Gastrocnemius medialis (tissue), 4 donors: ENCODE results near the gene FBLN1. TPM values are rescaled to one million over a fixed set of nuclear protein-coding genes. Genes with fewer than 3 reads are reported as not detected.

Experiments used
- ATAC-seq, 2 donors: fragments of 150-250 bp; one replicate each; pipeline ENCODE4 v1.9.1; 2016
- DNase-seq, 2 donors: peaks; one replicate each; pipeline ENCODE4 v3.0.0-alpha.2; 2019
- H3K27ac ChIP-seq, 4 donors: fragments of 200-600 bp; sonication (generic); 1 replicate in 1 of 4; 2 replicates in 3 of 4; pipeline ENCODE4 v1.5.1; 2016 to 2018; ENCODE audit warnings: mild to moderate bottlenecking in 2 of 4, moderate library complexity in 1 of 4
- H3K27me3 ChIP-seq, 3 donors: fragments of 200-600 bp; sonication (generic) in 2 of 3; 1 replicate in 1 of 3; 2 replicates in 2 of 3; pipeline versions ENCODE4 v1.5.1 to v1.6.0; 2016 to 2019; ENCODE audit warnings: mild to moderate bottlenecking in 1 of 3, moderate library complexity in 1 of 3
- H3K36me3 ChIP-seq, 2 donors: fragments of 200-600 bp; sonication (generic) in 1 of 2; one replicate each; pipeline ENCODE4 v1.5.1; 2017 to 2018
- H3K4me1 ChIP-seq, 2 donors: fragments of 200-600 bp; sonication (generic) in 1 of 2; one replicate each; pipeline ENCODE4 v1.5.1; 2016 to 2017; ENCODE audit warnings: mild to moderate bottlenecking in 2 of 2
- H3K4me3 ChIP-seq, 4 donors: fragments of 200-600 bp; sonication (generic) in 3 of 4; 1 replicate in 1 of 4; 2 replicates in 3 of 4; pipeline ENCODE4 v1.5.1; 2016 to 2019; ENCODE audit warnings: mild to moderate bottlenecking in 2 of 4
- H3K9me3 ChIP-seq, 3 donors: fragments of 200-600 bp; sonication (generic) in 2 of 3; 1 replicate in 1 of 3; 2 replicates in 2 of 3; pipeline ENCODE4 v1.5.1; 2016 to 2019
- CTCF ChIP-seq, 5 experiments: fragments of 450-650 bp in 3 of 5; fragments of 200-600 bp in 2 of 5; sonication (generic) in 2 of 5; IDR thresholded peaks in 4 of 5; conservative IDR thresholded peaks in 1 of 5; 1 replicate in 4 of 5; 2 replicates in 1 of 5; pipeline ENCODE4 v1.5.1; 2016 to 2019; ENCODE audit warnings: antibody characterized with exemption in 5 of 5, mild to moderate bottlenecking in 3 of 5, moderate library complexity in 3 of 5
- POLR2A ChIP-seq, 2 donors: fragments of 450-650 bp; IDR thresholded peaks; one replicate each; pipeline ENCODE4 v1.6.1; 2017; ENCODE audit warnings: antibody characterized with exemption in 2 of 2, mild to moderate bottlenecking in 2 of 2, moderate library complexity in 2 of 2
- in situ Hi-C, 4 donors: fragments of 200-750 bp; cut with MboI; loops; one replicate each; pipeline versions ENCODE4 v1.15.0 to v1.8.0; 2017; ENCODE audit warnings: low sequenced_read_pairs in 4 of 4
- intact Hi-C: fragments of 100-400 bp; cut with DNase I; formaldehyde crosslinking; loops from one replicate; pipeline ENCODE4 v1.15.1; 2023; ENCODE audit warnings: low total_unique reads
- total RNA-seq, 4 donors: library from RNA; depleted of rRNA; stranded (reverse); fragments of >200 nt; gene quantifications; one replicate each; pipeline versions ENCODE4 v1.1.0 to v1.2.3, GENCODE V29; 2016

FBLN1 gene
- total RNA-seq, 4 donors from 2014 or later = 12.5 to 37.1 (median 19.2) TPM

GRCh38 chr22:45497351-45498145 lies 5.1 kb upstream of the FBLN1 start:
- DNase-seq = no peak
- TF ChIP-seq POLR2A (IDR thresholded peaks at IDR 0.05) (no peak), CTCF (IDR thresholded peaks at IDR 0.05 in 4 of 5, conservative IDR thresholded peaks at IDR 0.05 in 1 of 5) (no peak)
- H3K27me3 ChIP-seq = peaks cover 10 to 11% (median 10%) of the 10 kb centered on the region in 3 donors
- H3K27ac ChIP-seq = no peak overlapping the region
- no peaks in the 10 kb centered on the region for H3K36me3 ChIP-seq
- ATAC-seq = no peak
- in situ Hi-C loops (no loop called here), intact Hi-C loops (no loop called here)
- no peaks in the 10 kb centered on the region for H3K9me3 ChIP-seq
- peaks cover 0 to 2% of the 10 kb centered on the region in 2 donors for H3K4me1 ChIP-seq
- no peak overlapping the region for H3K4me3 ChIP-seq

GRCh38 chr22:45499746-45500145 lies 2.9 kb upstream of the FBLN1 start:
- in situ Hi-C loops (no loop called here), intact Hi-C loops (no loop called here)
- H3K27ac ChIP-seq = no peak overlapping the region
- H3K9me3 ChIP-seq = no peaks in the 10 kb centered on the region
- peak in 1 of 2 donors; percentile 57 for ATAC-seq
- no peaks in the 10 kb centered on the region for H3K36me3 ChIP-seq
- TF ChIP-seq POLR2A (IDR thresholded peaks at IDR 0.05) (no peak), CTCF (IDR thresholded peaks at IDR 0.05 in 4 of 5, conservative IDR thresholded peaks at IDR 0.05 in 1 of 5) (no peak)
- peaks cover 0 to 3% of the 10 kb centered on the region in 2 donors for H3K4me1 ChIP-seq
- H3K4me3 ChIP-seq = no peak overlapping the region
- DNase-seq = peak in 1 of 2 donors; percentile 60
- H3K27me3 ChIP-seq = peaks cover 18 to 23% (median 23%) of the 10 kb centered on the region in 3 donors

- Histone ChIP-seq H3K27me3 (peaks cover 18 to 34% (median 19%) of the 10 kb centered on the region in 3 donors), H3K4me1 (peaks cover 0 to 2% of the 10 kb centered on the region in 2 donors), H3K27ac (peak overlapping the region; percentile 53 to 71 (median 62)), H3K36me3 (no peaks in the 10 kb centered on the region), H3K4me3 (peak overlapping the region; percentile 43 to 50 (median 48)), H3K9me3 (no peaks in the 10 kb centered on the region)
- TF ChIP-seq CTCF (IDR thresholded peaks at IDR 0.05 in 4 of 5, conservative IDR thresholded peaks at IDR 0.05 in 1 of 5) (no peak), POLR2A (IDR thresholded peaks at IDR 0.05) (no peak)
- peak in 1 of 2 donors; percentile 16 for ATAC-seq
- no peak for DNase-seq
- intact Hi-C loops (no loop called here), in situ Hi-C loops (no loop called here)
Observed at GRCh38 chr22:45503050-45503815, 550 bp downstream of the FBLN1 start.

- TF ChIP-seq POLR2A (IDR thresholded peaks at IDR 0.05) = no peak
- TF ChIP-seq CTCF (IDR thresholded peaks at IDR 0.05 in 4 of 5, conservative IDR thresholded peaks at IDR 0.05 in 1 of 5) = no peak
- peak overlapping the region; percentile 43 to 50 (median 48) for H3K4me3 ChIP-seq
- no peaks in the 10 kb centered on the region for H3K9me3 ChIP-seq
- H3K27me3 ChIP-seq = peaks cover 18 to 34% (median 19%) of the 10 kb centered on the region in 3 donors
- intact Hi-C loops (no loop called here), in situ Hi-C loops (no loop called here)
- ATAC-seq = no peak
- H3K36me3 ChIP-seq = no peaks in the 10 kb centered on the region
- peaks cover 0 to 2% of the 10 kb centered on the region in 2 donors for H3K4me1 ChIP-seq
- peak overlapping the region; percentile 53 to 71 (median 62) for H3K27ac ChIP-seq
- DNase-seq = no peak
Observed at GRCh38 chr22:45503816-45504372, 1.2 kb downstream of the FBLN1 start.
